Measurements from ENCODE around the gene AMOT.

The AMOT gene

DNA sequence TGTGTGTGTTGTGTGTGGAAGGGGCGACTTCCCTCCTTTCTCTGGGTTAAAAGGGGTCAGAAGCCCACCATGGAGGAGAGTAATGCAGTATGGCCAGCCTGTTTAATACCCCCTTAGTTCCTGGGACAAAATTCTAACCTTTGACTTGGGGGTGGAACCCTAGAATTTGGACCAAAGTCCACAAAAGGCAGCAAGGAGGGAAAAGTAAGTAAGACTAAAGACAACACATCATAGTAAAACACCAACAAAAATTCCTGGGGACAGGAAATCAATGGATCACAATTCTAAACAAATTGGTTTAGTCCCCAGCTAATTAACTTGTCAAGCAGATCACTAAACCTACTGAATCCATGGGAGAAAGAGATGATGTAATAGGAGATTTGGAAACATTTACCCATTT, 3.1 kb downstream of the AMOT start:
- DNase-seq = no peak

DNA sequence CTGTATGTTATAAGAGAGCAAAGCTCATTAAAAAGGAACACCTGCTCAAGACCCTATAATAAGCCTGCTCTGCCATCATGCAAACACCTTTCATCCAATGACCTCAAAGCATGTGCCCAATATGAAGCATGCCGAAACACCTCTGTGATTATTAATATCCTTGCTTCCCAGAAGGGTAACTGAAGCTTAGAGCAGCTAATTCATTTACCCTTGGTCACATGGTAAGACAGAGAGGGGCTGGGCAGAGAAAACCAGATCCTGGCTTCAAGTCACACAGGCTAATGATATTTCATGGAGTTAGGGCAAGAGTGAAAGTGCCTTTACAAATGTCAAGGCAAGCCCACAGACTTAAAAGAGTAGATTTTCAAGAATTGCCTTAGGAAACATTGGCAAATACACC, 5.6 kb downstream of the AMOT start:
- DNase-seq = no peak

DNA sequence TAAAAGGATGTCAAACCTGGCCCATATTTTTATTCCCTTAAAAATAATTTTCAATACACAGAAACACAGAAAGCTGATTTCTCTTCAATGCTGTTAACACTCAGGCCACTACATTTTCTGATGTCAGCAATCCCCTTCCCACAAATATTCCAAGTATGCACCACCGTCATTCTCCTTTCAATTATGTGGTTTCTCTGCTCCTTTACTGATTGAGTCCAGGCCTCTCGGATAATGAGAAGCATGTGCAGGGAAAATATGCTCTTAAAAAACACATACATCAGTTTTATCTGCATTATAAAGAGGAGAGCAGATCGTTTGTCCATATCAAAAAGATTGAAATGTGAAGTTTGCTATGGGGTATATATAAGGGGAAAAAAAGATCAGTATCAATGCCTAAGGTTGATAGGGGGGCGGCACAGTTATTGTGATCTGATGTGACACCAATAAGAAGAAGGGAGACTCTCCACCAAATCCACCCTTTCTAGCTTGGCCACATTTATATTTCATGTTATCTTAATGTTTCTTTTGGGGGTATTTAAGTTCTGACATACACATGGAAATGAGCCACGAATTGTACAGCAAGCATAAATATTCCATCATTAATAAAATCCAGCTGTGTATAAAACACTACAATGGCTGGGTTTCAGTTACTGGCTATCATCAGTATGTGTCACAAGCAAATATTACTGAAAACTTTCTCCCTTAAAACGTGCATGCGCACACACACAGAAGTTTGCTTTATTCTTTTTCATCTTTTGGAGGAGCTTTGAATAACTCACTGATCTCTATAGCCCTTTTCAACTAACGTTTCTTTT, 6.4 kb downstream of the AMOT start:
- peak; percentile 88 for DNase-seq

DNA sequence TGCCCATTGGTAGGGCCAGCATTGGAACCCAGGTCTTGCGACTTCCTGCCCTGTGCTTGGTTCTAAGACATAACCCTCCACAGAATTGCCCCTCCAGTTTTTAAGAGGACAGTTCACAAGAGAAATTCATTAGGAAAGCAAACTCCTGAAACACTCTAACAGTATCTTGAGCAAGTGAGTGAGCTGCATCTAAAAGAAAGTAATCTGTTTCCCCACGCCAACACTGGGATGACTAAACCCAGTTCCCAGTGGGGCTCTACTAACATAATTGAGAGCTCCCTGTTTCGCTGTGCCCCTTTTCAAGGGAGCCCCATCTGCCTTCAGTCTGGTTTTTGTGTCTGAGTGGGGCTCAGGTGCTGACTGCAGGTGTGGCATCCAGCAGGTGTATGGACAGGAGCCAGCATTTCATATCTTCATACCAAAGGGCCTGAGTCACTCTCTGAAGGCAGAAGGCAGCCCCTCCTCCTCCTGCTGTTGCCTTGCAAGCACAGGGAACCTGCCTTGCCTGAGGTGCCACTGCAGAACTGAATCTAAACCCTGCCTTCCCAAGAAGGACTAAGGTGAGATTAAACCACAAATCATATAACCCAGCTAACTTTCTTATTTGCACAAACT, 8.0 kb downstream of the AMOT start:
- DNase-seq = no peak

DNA sequence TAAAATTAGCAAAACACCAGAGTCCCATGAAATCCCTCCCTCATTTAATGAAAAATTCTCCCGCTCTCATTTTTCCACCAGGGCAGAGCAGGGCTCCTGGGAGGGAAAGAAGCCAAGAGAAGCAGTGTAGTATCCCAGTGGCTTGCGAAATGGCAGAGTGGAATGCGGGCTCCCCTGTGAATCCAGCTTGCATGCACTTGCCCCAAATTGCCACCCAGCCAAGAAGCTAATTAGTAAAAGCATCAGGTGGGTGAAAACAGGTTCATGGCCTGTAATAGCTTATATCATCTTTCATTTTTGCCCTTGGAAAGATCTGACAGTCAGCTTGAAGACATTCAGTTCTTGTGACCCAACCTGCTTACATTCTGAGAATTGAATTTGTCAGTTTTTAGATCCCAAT, 10.1 kb downstream of the AMOT start:
- DNase-seq = no peak

DNA sequence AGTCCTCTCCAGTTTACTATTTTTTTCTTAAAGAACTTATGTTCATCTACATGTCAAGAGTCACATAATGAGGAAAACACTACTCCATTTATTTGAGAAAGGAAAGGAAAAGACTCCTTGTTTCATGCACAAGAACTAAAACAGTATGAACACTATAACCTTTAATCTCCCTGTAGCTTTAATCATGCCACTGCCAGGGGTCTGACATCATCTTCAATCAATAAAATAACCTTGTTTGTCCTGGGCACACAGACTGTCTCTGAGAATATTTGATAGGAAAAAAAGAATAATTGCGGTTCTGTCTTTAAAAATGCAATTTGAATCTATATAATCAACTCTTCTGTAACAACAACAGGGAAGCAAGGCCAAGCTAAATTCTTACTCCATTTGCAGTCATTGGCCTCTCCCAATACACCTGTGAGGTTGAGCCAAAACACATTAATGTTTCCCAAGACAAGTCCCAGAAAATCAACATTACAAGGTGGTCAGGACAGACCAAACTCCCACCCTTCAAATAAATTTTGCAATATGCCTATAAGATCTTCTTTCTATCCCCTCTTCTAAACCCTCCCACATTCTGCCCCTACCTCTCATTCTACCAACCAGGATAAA, 13.2 kb downstream of the AMOT start:
- no peak for DNase-seq

DNA sequence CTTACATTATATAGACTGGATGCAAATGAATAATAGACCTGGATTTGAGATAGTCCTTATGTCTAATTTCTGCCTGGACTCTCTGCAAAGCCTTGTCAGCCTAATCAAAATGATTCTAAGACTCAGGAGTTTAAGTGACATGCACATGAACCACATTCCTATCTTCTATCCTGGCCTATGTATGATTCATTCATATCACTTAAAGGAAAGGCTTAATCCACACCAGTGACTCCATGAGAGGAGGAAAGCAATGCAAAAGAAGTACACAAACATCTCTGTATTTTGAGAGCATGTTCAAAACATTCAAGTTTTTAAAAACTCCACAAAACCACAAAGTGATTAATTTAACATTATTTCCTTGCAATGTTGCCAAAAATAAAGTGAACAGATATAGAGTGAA, 14.6 kb downstream of the AMOT start:
- peak; percentile 12 for DNase-seq

DNA sequence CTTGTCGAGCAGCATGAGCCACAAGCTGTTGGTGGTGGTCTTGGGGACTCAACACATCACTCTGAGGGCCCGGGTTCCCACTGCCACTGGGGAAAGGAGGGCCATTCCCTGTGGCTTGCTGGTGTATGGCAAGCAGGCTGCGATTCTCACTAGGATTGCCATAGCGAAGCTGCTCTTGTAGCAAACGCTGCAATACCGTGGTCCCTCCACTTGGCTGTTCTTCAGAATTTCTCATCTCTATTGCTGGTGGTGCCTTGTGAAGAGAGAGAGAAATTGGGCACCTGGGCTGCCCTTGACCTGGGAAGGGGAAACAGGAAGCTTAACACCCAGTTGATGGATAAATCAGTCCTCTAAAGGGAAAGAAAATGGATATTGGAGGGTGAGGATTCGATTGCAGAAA, 17.7 kb downstream of the AMOT start:
- DNase-seq = no peak

DNA sequence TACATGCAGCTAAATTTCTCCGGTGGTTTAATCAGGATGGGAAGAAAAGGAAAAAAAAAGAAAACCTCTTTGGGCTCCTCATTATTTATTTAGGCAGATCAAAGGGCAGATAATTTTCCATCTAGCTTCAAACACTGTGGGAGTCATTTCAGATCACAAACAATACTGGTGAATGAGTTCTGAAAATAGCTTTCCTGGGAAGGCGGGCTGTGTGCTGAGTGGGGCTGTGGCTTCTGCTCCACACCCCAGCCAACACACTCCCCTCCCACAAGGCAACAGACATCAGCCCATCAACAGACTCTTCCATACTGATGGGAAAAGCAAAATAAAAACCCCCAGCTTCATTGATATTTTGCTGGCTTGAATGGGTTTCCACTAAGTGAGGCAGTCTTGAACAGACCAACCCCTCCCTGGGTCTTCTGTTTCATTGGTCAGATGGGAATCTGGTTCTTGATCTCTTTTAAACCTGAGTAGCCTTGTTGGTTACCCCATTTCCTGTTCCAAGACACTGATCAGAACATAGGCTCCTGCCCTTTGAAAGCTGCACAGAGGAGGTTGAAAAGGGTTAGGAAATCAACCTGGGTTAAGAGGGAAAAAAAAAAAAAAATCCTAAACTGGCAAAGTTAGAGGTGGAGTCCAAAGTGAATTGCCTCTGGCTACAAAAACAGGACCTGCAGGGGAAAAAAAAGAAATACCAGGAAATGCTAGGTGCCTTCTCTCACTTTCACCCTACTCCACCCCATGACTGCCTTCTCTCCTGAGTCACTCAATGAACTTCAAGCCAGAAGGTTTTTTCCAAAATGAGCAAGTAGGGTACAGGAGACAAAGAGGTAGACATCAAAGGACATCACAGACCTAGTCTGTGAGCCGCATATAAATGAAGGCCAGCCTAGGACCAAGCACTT, 20.0 kb downstream of the AMOT start:
- DNase-seq = no peak

DNA sequence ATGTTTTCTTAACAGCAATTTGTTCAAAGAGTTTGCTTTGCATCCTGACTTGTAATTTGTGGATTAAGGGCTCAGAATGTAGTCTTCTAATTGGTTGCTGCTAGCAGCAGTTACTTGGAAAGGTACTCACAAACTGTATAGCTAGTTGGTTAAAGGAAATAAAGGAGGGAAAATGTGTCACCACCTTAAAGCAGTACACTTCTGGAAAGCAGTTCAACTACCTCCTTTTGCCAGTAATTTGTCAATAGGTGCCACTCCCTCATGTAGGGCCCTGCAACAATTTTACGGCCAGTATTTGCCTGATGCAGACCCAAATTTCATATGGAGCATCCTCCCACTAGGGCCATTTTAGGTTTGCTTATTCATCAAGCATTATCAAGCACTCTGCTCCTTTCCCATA, 20.8 kb downstream of the AMOT start:
- DNase-seq = no peak

DNA sequence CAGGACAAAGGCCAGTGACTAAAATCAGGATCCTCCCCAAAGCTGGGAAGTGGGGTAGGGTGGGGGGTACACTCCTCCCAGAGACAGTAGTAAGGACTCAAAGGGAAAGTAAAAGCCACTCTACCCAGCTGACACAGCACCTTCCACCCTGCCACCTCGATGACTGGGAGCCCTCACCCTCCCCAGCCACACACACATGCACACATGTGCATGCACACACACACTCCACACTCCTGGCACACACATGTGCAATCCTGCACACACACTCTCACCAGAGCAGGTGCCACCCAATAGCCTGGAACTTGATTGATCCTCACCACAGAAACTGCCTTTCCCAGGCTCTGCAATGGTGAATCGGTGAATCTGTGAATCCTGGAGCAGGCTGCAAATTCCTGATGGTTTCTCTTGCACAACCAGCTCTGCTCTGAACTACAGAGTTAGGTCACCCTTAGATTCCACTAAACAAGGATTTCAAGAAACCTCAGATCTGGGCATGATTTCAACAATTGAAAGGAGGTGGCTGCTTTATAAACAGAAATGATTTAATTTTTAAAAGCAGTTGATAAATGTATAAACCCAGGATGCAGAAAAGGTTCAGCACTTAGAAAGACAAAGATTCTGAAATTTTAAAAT, 21.5 kb downstream of the AMOT start:
- DNase-seq = peak; percentile 74

DNA sequence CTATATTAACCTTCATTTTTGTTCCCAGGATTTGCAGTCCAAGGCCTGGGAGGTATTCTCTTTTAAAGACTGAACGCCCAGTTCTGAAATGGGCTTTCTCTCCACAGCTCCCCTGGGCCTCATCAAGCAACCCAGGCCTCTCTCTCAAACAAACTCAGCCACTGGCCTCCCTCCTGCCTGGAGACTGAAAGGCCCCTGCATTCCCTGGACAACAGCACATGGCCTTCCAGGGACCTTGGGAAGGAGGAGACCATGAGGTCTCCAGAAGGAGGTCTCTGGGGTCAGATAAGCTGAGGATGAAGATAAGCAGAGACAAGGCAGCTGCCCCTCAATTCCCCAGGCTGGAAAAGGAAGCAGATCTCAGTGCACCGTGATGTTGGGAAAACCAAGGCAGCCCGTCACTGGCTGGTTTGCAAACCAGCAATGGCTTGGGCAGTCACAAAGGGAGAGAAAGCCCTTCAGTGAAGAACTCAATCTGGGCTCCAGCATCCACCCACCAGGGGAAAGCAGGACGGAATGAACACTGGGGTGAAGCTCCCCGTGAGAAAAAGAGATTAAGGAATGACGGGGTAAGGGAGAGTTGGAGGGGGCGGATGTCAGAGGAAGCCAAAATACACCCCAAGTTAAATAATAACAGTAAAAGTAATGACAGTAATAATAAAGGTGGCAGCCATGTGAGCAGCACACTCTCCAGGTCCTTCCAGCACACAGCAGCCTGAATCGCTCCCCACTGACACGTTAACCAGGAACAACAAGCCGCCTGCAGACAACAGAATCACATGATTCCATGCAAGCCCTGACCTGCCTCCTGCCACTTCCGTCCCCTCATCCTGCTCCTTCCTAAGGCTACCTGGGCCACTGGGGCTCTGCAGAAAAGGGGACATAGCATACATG, 22.3 kb downstream of the AMOT start:
- DNase-seq = no peak

DNA sequence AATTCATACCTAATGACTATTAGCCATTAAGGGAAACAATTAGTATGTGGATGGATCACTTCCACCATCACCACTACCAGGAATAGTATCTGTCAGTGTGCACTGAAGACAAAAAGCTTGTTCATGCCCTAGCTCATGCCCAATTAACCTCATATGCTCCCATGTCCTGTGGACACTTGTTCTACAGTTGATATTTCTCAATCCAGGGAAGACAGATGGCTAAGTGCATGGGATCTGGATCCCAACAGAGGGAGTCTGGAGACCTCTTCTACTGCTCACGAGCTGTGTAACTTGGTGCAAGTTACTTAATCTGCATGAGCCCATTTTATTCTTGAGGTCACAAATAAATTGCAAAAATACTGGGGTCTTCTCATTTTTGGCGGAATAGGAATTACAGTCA, 23.7 kb downstream of the AMOT start:
- no peak for DNase-seq

DNA sequence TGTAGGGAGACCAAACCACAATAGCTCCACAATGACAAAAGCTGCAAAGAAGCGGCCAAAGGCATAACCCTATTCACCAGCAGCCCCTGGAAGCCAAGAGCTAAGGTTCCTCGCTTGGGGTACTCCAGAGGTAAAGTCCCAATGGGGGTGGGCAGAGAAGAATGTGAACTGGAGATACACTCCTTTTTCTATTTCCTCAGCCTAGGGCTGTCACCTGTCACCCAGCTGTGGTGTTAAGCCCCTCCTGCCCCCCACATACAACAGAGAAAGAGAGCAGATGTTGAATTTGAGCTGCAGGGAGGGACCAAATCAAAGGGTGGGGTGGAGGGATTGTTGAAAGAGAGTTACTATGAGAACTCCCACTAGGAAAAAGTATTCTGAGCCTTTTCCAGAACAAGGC, 26.1 kb downstream of the AMOT start:
- no peak for DNase-seq

DNA sequence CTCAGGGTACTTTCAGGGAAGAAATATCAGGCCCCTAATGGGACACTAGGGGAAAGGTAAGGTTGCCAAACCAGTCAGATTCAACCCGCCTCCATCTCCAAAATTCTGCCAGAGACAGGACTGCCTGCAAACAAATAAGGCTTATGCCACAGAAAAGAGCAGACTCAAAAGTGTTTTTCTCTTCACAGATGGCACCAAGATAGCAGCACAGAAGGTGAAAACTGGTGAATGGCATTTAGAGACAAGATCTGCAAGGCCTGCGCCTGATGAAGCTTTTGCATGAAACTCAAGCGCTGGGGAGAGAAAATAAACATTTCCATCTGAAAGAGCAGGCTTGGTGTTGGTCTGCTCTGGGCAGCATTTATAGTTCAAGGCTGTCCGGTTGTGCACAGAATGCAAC, 27.9 kb downstream of the AMOT start:
- no peak for DNase-seq

DNA sequence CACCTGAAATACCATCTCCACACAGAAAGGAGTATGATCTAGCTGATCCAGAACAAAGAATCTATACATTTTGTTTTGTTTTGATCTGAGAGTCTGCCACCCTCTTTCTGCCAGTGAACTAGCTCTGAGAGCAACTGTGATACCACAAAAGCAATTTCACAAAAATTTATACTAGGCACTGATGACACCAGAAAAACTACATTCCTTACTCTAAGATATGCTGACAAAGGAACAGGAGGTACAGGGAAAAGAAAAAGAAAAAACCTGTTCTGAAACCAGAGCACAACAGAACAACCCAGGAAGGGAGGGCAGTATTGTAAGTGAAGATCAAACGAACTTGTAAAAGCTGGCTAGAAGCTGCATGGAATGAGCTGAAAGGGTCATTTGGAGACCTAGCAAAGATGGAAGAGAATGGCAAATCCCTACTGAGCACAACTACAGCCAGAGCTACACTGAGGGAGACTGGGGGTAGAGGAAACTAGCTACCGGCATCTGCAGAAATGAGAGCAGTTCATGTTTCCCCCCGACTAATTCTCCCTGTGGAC, 31.9 kb downstream of the AMOT start:
- DNase-seq = no peak

DNA sequence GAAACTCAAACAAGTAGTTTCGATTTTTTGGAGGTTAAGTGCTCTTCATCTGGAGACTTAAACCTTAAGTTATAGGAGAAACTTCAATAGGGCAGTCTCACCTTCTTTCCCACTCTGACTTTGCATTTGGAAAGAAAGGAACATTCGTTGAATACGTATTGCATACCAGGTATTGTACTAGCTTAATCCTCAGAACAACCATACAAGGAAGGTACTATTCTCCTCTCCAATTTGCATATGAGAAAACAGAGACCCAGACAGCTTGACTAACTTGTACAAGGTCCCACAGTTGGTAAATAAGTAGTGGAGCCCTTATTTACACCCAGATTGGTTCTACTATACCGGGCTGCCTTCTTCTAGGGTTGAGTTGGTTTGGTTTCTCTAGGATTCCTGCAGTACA, 32.6 kb downstream of the AMOT start:
- no peak for DNase-seq

DNA sequence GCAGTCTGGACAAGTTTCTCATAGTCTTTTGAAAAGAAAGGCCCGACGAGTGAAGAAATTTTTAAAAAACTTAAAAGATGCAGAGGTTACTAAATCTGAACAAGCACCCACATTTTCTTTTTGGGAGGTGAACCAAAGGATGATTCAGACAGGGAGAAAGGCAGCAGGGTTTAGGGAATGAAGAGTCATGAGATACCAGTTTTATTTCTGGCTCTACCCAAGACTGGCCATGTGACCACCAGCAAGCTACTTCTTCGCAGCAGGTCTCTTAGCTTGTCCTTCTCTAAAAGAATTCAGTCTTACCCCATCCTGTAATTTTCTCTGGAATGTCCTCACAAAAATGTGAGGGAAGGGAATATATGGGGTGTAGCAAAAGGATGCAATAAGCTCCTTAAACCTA, 37.6 kb downstream of the AMOT start:
- no peak for DNase-seq

DNA sequence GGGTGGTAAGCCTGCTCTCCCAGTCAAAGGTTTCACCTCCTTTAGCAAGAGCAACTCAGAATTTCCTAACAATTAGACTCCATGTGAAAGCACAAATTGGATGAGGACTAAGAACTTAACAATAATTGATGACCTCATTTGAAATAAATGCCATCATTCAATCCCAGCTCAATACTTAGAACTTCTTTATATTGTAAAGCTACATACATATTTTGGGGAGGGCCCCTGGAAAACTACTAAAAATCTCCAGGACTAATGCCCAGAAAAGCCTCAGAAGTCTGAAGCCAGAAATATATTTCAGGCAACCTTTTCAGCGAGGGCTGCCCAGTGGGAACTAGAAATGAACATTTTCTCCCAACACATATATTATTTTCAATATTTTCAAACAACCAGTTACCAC, 38.1 kb downstream of the AMOT start:
- DNase-seq = no peak

DNA sequence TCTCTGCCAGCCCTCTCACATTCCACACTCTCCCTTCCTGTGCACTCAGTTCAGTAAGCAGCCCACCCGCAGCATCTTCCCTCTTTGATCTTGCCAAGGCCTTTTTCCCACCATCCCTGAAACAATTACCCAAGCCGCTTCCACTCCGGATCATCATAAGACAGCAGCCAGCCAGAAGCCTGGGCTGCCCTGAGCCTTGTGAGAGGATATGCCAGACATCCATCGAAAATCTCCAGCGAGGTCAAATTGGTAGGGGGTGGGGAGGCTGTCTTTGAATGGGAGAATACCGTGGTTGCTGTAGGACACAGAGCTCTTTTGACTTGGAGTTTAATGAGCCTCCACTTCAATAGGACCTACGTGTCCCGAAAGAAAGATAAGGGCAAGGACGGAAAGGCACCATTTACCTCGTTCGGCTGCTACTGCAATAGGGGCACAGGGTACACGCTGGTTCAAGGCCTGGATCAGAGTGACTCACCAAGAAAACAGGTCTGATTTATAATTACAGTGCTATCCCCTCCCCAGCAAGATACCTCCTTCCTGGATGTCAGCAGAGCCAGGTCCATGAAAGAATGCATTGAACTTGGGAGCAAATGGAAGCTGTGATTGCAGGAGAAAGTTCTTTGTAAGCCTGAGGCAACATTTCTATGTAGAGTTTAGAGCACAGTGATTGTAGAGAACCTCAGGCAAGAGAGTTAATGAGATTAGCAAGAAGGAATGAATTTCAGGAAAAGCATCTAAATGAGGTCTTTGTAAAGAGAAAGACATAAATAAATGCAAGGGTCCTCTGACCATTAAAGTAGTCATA, 39.5 kb downstream of the AMOT start:
- no peak for DNase-seq

Data from fibroblast of skin of scalp (primary cell).